NT2/D1 (cell line): Measurements from ENCODE around the gene U2AF1L4.
A peak's percentile ranks its signal among the peaks of the same experiment; 100 is the strongest.

ENCODE experiments used
- DNase-seq: peaks from one replicate; pipeline ENCODE4 v3.0.0-alpha.2; 2011; ENCODE audit warnings: low read depth, low spot score
- H3K27me3 ChIP-seq: 2 replicates; pipeline ENCODE4 v1.6.0; 2011; ENCODE audit warnings: mild to moderate bottlenecking; ENCODE audit not compliant: insufficient read length, insufficient read depth
- H3K36me3 ChIP-seq: 2 replicates; pipeline ENCODE4 v1.6.1; 2011; ENCODE audit warnings: mild to moderate bottlenecking, low read length, mixed read lengths; ENCODE audit not compliant: insufficient read depth, insufficient read length
- H3K4me1 ChIP-seq: 2 replicates; pipeline ENCODE4 v1.5.1; 2011; ENCODE audit not compliant: insufficient read depth, insufficient read length
- H3K4me3 ChIP-seq: 2 replicates; pipeline ENCODE4 v1.5.1; 2011; ENCODE audit warnings: low read depth; ENCODE audit not compliant: insufficient read length
- H3K9ac ChIP-seq: 2 replicates; pipeline ENCODE4 v1.6.0; 2011; ENCODE audit warnings: low read depth; ENCODE audit not compliant: insufficient read length
- H3K9me3 ChIP-seq: 2 replicates; pipeline ENCODE4 v1.5.1; 2011; ENCODE audit warnings: mild to moderate bottlenecking, low read length; ENCODE audit not compliant: insufficient read depth
- SUZ12 ChIP-seq: IDR thresholded peaks from 2 replicates; pipeline ENCODE4 v1.6.1; 2011; ENCODE audit not compliant: insufficient read length, insufficient read depth; ENCODE audit errors: extremely low read depth
- YY1 ChIP-seq: IDR thresholded peaks from 2 replicates; pipeline ENCODE4 v1.6.1; 2011; ENCODE audit not compliant: insufficient read length, insufficient read depth
- ZNF274 ChIP-seq: IDR thresholded peaks from 2 replicates; pipeline ENCODE4 v1.6.1; 2011; ENCODE audit warnings: mild to moderate bottlenecking, low read depth, low read length

U2AF1L4 gene

GRCh38 chr19:35760711-35761349, 15.6 kb upstream of the U2AF1L4 start:
- Histone ChIP-seq H3K9ac (no peak overlapping the region), H3K4me3 (no peak overlapping the region), H3K27me3 (no peaks in the 10 kb centered on the region), H3K4me1 (peaks cover 4% of the 10 kb centered on the region), H3K36me3 (peaks cover 50% of the 10 kb centered on the region), H3K9me3 (no peaks in the 10 kb centered on the region)
- TF ChIP-seq ZNF274 (no peak), YY1 (no peak), SUZ12 (no peak)
- DNase-seq, result no peak

- Histone ChIP-seq H3K36me3 (peaks cover 46% of the 10 kb centered on the region), H3K9ac (no peak overlapping the region), H3K4me3 (no peak overlapping the region), H3K9me3 (no peaks in the 10 kb centered on the region), H3K27me3 (no peaks in the 10 kb centered on the region), H3K4me1 (peaks cover 4% of the 10 kb centered on the region)
- no peak for DNase-seq
- no peak for TF ChIP-seq YY1
- no peak for TF ChIP-seq ZNF274
These were observed 14.5 kb upstream of the U2AF1L4 start for GRCh38 chr19:35759697-35760096.

- peak; percentile 95 for DNase-seq
- Histone ChIP-seq H3K9me3 (no peaks in the 10 kb centered on the region), H3K36me3 (peaks cover 53% of the 10 kb centered on the region), H3K4me1 (peaks cover 4% of the 10 kb centered on the region), H3K9ac (peak within 1 kb of the TSS; percentile 98), H3K27me3 (no peaks in the 10 kb centered on the region), H3K4me3 (peak within 1 kb of the TSS; percentile 97)
- no peak for TF ChIP-seq ZNF274
- no peak for TF ChIP-seq SUZ12
- TF ChIP-seq YY1, result no peak
These were observed 12.8 kb upstream of the U2AF1L4 start, which contains the start of gene PROSER3 for GRCh38 chr19:35757749-35758608. Gene PROSER3, plus strand, starts transcription at chr19:35758176. Its CDS starts 40 bp downstream, at chr19:35758216.

- Histone ChIP-seq H3K9me3 (no peaks in the 10 kb centered on the region), H3K9ac (peak overlapping the region; percentile 85), H3K27me3 (no peaks in the 10 kb centered on the region), H3K4me3 (peak overlapping the region; percentile 97), H3K4me1 (peaks cover 4% of the 10 kb centered on the region), H3K36me3 (peaks cover 55% of the 10 kb centered on the region)
- DNase-seq, result no peak
- no peak for TF ChIP-seq SUZ12
- no peak for TF ChIP-seq ZNF274
- no peak for TF ChIP-seq YY1
These were observed 12.1 kb upstream of the U2AF1L4 start for GRCh38 chr19:35757231-35757748.

GRCh38 chr19:35756377-35757230, 11.4 kb upstream of the U2AF1L4 start, which contains the start of gene HSPB6:
Gene HSPB6, minus strand, starts transcription at chr19:35757029. Its CDS starts 21 bp downstream, at chr19:35757008.
- Histone ChIP-seq H3K4me3 (peak within 1 kb of the TSS; percentile 97), H3K36me3 (peaks cover 53% of the 10 kb centered on the region), H3K9me3 (no peaks in the 10 kb centered on the region), H3K27me3 (no peaks in the 10 kb centered on the region), H3K4me1 (peaks cover 4% of the 10 kb centered on the region), H3K9ac (peak within 1 kb of the TSS; percentile 85)
- TF ChIP-seq YY1 (no peak), ZNF274 (no peak), SUZ12 (no peak)
- DNase-seq, result no peak

GRCh38 chr19:35755550-35756376, 10.5 kb upstream of the U2AF1L4 start:
- Histone ChIP-seq H3K4me1 (peaks cover 4% of the 10 kb centered on the region), H3K27me3 (no peaks in the 10 kb centered on the region), H3K9ac (peak overlapping the region; percentile 10), H3K4me3 (no peak overlapping the region), H3K9me3 (no peaks in the 10 kb centered on the region), H3K36me3 (peaks cover 49% of the 10 kb centered on the region)
- TF ChIP-seq SUZ12, result no peak
- no peak for TF ChIP-seq ZNF274
- no peak for TF ChIP-seq YY1
- DNase-seq, result no peak
